RPMI8226 (cell line): Measurements from ENCODE around the gene NKX1-2.
A peak's percentile ranks its signal among the peaks of the same experiment; 100 is the strongest.

Experiments
- DNase-seq: peaks from one replicate; pipeline ENCODE4 v3.0.0-alpha.2; 2015

Gene NKX1-2

DNA sequence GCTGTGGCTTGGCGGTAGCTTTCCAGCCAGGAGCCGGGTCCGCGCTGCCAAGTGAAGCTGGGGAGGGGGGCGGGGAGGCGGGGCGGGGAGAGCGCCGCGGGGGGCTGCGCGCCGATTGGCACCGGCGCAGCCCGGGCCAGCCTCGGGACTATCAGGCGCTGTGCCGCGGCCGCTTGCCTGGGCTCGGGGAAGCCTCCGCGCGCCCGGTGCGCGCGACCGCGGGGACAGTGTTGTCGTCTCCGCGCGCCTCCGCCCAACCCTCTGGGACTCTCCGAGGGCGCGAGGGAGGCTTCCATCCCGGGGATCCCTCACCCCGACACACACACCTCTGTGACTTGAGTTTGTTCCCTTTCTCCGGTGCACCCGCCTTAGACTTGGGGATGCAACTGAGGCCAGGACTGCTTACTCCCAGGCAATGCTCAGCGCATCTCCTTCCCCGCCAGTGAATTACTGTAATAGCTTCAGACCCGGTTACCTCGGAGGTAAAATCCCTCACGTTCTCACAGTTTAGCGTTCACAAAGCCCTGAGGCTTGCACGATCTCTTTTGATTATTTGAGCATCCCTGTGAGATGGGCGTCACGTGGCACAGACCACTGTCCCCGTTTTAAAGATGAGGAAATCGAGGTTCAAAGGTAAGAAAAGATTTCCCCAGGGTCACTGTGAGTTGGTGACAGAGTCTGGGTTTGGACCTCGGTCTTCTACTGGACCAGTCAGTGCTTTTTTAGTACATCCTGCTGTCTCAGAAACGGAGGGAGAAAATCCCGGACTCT lies at the start of gene NKX1-2:
TSS of gene NKX1-2 (minus strand) at position 24 of the 771 bp plus-strand sequence. CDS start 92 bp downstream, outside the sequence.
- DNase-seq, result no peak

GRCh38 chr10:124498056-124498455 lies 48.2 kb upstream of the NKX1-2 start:
- DNase-seq, result no peak

- no peak for DNase-seq
Observed at GRCh38 chr10:124497196-124497881, 47.5 kb upstream of the NKX1-2 start.

GRCh38 chr10:124496620-124497019 lies 46.8 kb upstream of the NKX1-2 start:
- DNase-seq, result no peak

DNA sequence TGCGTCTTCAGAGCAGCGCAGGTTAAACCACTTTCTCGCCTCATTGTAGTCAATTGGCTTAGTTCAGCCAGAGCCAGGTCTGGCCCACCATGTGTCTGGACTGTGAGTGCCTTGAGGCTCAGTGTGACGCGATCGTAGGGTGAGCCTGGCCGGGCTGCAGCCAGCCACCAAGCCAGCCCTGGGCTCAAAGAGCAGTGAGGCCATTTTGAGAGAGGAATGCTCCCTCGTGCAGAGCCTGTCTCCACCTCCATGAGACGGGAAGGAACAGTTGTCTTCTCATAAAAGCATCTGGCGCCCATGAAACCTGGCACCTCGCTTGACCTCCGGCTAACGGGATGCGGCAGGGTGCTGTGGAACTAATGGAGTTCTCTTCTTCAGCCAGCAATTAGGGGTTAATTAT lies 46.3 kb upstream of the NKX1-2 start:
- no peak for DNase-seq

DNA sequence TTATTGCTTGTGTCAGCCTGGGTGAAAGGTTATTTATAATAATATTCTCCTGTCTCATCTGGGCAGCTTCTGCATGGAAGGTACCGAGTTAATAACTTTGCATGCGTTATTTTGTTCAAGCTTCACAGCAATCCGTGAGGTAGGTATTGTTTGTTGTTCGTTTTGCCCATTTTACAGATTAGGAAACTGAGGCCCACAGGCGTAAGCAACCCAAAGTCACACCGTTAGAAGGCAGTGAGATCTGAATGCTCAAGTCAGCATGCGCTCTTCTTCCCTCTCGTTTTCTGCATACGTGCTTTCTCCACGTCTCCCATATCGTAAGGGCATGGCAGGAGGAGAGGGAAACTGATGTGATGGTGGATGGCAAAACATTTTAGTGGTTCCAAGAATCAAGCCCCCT lies 45.9 kb upstream of the NKX1-2 start:
- DNase-seq, result no peak

- DNase-seq, result no peak
Observed at GRCh38 chr10:124495162-124495561, 45.3 kb upstream of the NKX1-2 start.

DNA sequence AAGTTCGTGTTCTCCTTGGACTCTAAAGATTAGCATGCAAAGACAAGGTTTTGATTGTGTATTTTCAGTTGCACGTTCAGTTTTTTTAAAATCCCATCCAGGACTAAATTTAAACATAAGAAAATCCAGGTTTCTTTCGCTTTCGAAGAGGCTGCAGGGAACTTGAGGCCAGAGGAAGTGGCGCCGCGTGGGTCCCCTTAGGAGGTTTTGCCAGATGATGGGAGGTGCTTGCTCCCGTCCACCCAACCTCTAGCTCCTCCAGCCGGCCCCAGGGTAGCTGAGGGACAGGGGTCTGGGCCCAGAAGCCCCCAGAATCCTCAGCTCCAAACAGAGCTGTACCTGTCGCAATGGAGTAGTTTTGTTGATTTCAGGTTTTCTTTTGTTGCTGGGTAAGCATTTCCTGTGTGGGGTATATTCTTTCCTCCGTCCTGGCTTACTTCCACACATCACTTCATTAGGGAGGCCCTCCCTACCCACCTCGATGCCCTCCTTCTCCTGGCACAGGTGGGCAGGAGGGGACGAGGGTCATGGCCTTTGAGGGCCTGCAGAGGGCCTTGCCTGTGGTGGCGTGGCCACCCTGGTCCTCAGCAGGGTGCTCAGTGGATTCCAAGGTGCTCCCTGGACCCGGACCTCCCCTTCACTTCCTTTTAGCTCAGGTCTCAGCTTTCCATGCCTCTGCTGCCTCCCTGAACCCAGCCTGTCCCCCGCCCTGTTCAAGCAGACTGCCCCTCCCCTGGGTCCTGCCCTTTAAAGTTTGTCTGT lies 44.4 kb upstream of the NKX1-2 start:
- peak; percentile 53 for DNase-seq

- no peak for DNase-seq
Observed at GRCh38 chr10:124493214-124493882, 43.5 kb upstream of the NKX1-2 start.

DNA sequence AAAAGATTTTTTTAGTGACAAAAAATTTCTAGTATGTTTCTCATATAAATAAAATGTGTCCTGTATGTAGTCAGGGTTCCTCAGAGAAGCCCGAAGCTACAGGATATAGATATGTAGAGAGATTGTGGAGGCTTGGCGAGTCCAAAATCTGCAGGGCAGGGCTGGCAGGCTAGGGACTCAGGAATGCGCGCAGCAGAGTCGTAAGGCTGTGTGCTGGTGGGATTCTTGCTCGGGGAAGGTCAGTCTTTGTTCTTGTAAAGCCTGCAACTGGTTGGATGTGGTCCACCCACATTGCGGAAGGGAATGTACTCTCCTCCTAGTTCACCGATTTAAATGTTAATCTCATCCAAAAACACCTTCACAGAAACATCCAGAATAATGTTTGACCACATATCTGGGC lies 42.4 kb upstream of the NKX1-2 start:
- DNase-seq, result no peak

- no peak for DNase-seq
Observed at GRCh38 chr10:124491105-124491504, 41.3 kb upstream of the NKX1-2 start.

DNA sequence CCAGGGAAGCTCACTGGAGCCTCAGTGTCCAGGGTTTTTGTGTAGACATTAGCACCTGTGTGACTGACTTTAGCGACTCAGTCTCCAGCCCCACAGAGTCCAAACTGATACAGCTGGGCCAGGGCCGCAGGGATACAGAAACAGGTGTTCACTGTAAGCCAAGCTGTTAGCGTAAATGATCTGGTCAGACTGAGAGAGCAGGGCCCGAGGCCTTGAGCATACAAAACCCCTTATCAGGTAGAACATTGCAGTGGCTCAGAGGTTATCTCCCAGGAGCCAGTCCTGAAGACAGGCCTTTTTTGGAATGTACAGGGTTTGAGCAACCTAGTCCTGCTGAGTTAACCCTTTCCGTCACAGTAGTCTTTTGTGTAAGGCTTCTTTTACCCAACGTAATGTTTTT lies 36.8 kb upstream of the NKX1-2 start:
- no peak for DNase-seq

- no peak for DNase-seq
Observed at GRCh38 chr10:124484661-124485060, 34.8 kb upstream of the NKX1-2 start.

- no peak for DNase-seq
Observed at GRCh38 chr10:124484031-124484430, 34.2 kb upstream of the NKX1-2 start.

GRCh38 chr10:124482876-124483275 lies 33.0 kb upstream of the NKX1-2 start:
- DNase-seq, result no peak

DNA sequence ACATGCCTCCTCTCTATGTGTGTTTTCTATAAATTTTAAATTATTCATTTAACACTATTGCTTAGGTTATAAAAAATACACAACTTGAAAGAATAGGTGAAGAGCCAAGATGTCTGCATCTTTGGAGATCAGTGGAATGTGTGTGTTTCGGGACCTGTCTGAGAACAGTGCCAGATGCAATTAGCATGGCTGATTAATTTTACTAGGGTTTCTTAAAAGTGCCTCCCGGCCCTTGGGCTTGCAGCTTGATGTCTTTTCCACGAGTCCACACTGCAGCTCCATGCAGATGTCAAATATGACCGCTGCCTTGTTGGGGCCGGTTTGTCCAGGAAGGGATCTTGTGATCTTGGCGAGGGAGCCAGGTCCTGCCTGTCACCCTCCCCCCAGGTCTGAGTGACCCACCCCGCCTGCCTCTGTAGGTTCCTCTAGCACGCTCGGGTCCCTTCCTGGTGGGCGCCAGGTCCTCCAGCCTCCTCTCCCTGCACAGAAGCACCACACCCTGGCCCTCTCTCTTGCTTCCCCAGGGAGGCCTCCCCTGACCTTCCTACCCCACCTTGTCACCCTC lies 32.5 kb upstream of the NKX1-2 start:
- DNase-seq, result no peak

- no peak for DNase-seq
Observed at GRCh38 chr10:124481717-124482116, 31.9 kb upstream of the NKX1-2 start.

GRCh38 chr10:124480860-124481259 lies 31.0 kb upstream of the NKX1-2 start:
- no peak for DNase-seq

GRCh38 chr10:124478515-124478914 lies 28.7 kb upstream of the NKX1-2 start:
- DNase-seq, result no peak

DNA sequence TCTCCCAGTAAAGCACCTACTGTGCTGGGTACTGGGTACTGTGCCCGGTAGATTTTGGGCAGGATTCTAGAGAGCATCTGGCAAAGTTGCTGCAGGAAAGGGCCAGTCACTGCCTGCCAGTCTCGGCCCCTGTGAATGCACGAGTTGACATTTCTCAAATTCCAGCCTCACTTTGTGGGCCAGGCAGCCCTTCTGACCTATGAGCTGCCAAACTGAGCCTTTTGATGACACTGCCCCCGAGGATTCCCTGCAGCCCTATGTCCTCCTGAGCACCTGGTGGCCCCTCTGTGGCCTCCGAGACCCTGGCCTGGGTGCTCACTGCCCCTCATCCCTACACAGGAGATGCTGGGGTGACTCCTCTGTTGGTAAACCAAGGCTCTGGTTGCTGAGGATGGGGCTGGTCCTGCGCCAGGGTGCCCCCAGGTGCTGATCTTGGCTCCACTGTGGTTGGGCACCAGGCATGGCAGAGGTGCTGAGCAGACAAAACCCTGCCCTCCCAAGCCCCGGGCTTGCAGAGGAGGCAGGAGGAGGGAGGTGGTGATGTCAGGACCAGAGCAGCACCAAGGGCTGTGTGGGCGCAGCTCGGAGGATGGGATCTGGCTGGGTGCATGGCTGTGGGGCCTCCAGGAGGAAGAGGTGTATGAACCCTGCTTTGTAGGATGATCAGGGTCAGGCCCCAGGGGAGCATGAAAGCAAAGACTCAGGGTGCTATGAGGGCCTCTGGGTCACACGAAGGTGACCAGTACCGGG lies 28.0 kb upstream of the NKX1-2 start:
- DNase-seq, result peak; percentile 22

GRCh38 chr10:124476043-124476725 lies 26.3 kb upstream of the NKX1-2 start:
- DNase-seq, result no peak
